DND-41 (cell line): ENCODE data around the gene FABP6.

Source experiments
- EZH2 ChIP-seq: IDR thresholded peaks from 3 replicates; pipeline ENCODE4 v1.6.1; 2012; ENCODE audit warnings: borderline replicate concordance, low read depth, mild to moderate bottlenecking, moderate library complexity, low read length, inconsistent platforms; ENCODE audit not compliant: severe bottlenecking
- TF ChIP-seq, protein P1 (sequence below): IDR thresholded peaks from 2 replicates; pipeline ENCODE4 v1.5.1; 2012; ENCODE audit warnings: borderline replicate concordance, low read length, moderate library complexity, mild to moderate bottlenecking; ENCODE audit not compliant: poor library complexity, severe bottlenecking; ENCODE audit errors: extremely low read depth

- TF ChIP-seq, protein P1, sequence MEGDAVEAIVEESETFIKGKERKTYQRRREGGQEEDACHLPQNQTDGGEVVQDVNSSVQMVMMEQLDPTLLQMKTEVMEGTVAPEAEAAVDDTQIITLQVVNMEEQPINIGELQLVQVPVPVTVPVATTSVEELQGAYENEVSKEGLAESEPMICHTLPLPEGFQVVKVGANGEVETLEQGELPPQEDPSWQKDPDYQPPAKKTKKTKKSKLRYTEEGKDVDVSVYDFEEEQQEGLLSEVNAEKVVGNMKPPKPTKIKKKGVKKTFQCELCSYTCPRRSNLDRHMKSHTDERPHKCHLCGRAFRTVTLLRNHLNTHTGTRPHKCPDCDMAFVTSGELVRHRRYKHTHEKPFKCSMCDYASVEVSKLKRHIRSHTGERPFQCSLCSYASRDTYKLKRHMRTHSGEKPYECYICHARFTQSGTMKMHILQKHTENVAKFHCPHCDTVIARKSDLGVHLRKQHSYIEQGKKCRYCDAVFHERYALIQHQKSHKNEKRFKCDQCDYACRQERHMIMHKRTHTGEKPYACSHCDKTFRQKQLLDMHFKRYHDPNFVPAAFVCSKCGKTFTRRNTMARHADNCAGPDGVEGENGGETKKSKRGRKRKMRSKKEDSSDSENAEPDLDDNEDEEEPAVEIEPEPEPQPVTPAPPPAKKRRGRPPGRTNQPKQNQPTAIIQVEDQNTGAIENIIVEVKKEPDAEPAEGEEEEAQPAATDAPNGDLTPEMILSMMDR: no peak
- TF ChIP-seq EZH2: no peak
These were observed 39.7 kb downstream of the FABP6 start for GRCh38 chr5:160269017-160269416.
